SK-N-MC (cell line): ENCODE results near the gene COL20A1.
A peak's percentile ranks its signal among the peaks of the same experiment; 100 is the strongest.

ENCODE experiments used
- EZH2 ChIP-seq: fragments of 200-600 bp; sonication (generic); IDR thresholded peaks from one replicate; pipeline ENCODE4 v1.6.1; 2017; ENCODE audit warnings: antibody characterized with exemption
- POLR2AphosphoS5 ChIP-seq: IDR thresholded peaks from 2 replicates; pipeline ENCODE4 v1.6.1; 2012; ENCODE audit warnings: mild to moderate bottlenecking, low read depth, low read length, borderline replicate concordance

GRCh38 chr20:63290136-63290676 is 2.8 kb upstream of the COL20A1 start:
- 0 out of 2 replicates have a peak, but pooled peaks have one; percentile 12 for TF ChIP-seq POLR2AphosphoS5
- no peak for TF ChIP-seq EZH2
